HG02981 (cell line): ENCODE data around the gene LONP2.
"Not testable (repeated sequence)": the region's sequence is repeated elsewhere in the genome, so short reads cannot be mapped to it uniquely, and the experiment has no call there.

Experiments
- ATAC-seq: cut with Tn5 transposase; IDR thresholded peaks from one replicate; pipeline ENCODE4 v1.9.1; 2021; ENCODE audit warnings: mild to moderate bottlenecking, moderate library complexity; ENCODE audit not compliant: unreplicated experiment

LONP2 gene

GRCh38 chr16:48287239-48287638 lies 43.1 kb downstream of the LONP2 start:
- no peak for ATAC-seq

DNA sequence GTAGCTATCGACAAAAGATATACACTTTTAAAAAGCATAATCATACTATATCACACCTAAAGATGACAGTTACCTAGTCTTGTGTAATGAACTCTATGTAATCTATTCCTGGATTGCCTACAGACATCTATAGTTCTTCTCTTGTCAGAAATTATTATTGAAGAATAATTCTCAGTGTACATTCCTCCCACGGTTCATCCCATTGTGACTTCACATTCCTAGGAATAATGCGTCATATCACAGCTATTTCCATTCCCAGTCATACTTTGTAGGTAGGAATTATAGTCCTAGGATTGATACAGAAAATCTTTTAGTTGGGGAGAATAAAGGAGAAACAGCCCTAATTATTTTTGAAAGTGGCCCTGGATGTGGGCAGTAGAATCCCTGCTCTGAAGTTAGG lies 47.2 kb downstream of the LONP2 start:
- ATAC-seq: no peak

- ATAC-seq: no peak
Observed at GRCh38 chr16:48291754-48292153, 47.7 kb downstream of the LONP2 start.

- ATAC-seq: no peak
Observed at GRCh38 chr16:48292452-48292851, 48.4 kb downstream of the LONP2 start.

DNA sequence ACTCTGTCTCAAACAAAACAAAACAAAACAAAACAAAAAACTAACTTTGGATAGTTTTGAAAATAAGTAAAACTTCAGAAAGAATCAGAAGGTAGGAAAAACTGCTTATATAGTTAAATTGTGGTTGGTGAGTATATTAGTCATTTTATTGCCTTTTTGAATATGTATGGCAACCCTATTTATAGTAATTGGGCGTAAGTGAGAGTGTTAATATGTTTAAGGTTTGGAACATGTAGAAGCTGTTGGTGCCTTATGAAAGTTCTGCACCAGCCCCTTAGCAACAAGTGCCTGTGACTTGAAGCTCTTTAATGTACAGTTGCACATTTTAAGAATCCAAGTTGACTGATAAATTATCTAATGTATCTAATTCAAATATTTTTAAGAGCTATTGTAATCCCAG lies 50.6 kb downstream of the LONP2 start:
- ATAC-seq: no peak

DNA sequence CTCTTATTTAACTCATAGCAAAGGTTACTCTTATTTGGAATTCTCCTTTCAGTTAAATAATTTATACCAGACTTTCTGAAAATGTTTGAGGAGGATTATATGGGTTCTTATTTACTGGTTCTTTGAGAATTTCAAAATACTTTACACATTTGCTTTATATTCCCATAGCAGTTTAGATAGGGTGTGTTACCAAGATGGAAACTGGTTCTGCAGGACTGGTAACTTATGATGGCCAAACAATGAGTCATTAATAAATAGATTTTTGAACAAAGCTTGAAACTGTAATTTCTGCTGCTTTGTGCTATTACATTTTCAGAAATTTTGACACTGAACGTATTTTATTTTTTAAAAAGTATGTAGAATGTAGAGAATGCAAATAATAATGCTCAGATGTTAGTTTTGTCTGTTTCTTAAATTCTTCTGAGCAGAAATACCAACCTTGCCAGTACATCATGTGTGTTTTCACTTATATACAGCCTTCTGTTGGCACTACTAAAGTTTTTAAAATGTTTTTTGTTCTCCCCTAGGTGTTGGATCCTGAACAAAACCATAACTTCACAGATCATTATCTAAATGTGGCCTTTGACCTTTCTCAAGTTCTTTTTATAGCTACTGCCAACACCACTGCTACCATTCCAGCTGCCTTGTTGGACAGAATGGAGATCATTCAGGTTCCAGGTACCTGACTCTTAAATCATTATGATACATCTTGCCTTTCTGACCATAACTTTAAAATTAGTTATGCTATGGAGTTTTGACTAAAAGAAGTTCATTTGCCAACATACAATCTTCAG lies 51.6 kb downstream of the LONP2 start:
- no peak for ATAC-seq

DNA sequence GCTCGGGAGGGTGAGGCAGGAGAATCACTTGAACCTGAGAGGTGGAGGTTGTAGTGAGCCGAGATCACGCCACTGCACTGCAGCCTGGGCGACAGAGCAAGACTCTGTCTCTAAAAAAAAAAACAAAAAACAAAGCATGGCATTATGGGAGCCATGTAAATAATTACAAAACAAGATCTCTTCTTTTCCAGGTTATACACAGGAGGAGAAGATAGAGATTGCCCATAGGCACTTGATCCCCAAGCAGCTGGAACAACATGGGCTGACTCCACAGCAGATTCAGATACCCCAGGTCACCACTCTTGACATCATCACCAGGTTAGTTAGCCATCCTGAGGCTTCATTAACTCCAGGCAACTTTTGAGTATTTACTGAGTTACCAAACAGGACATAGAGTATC lies 55.4 kb downstream of the LONP2 start:
- no peak for ATAC-seq

GRCh38 chr16:48300391-48300856 lies 56.3 kb downstream of the LONP2 start:
- ATAC-seq: no peak

GRCh38 chr16:48308535-48308934 lies 64.4 kb downstream of the LONP2 start:
- no peak for ATAC-seq

GRCh38 chr16:48310908-48311641 lies 67.0 kb downstream of the LONP2 start:
- ATAC-seq: no peak

- ATAC-seq: not testable (repeated sequence)
Observed at GRCh38 chr16:48313905-48314304, 69.8 kb downstream of the LONP2 start.

- ATAC-seq: no peak
Observed at GRCh38 chr16:48317026-48317425, 72.9 kb downstream of the LONP2 start.

GRCh38 chr16:48317614-48318315 lies 73.7 kb downstream of the LONP2 start:
- ATAC-seq: no peak

DNA sequence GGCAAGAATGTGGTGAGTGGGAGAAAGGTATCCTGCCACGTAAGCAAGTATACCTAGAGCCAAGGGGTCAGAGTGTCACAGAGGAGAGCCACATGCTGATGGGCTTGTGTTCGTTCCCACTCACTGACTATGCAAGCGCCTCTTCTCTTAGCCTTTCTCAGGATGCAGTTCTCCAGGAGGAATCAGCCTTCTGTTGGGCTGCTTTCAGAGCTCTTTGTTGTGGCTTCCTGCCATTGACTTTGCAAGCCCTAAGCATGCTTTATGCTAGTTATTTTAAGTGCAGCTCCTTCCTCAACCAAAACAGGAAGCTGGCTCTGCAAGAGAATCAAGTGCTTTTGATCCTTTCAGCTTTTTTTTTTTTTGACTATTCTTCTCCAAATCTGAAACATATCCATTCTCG lies 74.5 kb downstream of the LONP2 start:
- ATAC-seq: no peak

DNA sequence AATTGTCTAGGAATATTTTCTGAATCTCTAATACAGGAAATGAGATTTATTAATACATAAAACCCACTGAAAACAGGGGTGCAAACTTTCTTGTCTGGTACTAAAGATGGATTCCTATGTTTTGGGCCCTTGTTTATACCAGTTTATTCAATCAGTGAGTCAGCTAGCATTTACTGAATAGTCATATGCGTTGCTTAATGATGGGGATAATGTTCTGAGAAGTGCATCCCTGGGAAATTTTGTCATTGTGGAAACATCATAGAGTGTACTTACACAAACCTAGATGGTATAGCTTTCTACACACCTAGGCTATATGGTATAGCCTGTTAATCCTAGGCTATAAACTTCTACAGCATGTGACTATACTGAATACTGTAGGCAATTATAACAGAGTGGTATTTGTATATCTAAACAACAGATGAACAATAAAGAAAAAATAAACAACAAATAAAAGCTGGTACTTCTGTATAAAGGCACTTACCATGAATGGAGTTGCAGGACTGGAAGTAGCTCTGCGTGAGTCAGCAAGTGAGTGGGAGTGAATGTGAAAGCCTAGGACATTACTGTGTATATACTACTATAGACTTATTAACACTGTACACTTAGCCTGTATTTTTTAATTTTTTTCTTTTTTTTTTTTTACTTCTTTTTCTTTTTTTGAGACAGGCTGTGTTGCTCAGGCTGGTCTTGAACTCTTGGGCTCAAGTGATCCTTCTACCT lies 77.4 kb downstream of the LONP2 start:
- ATAC-seq: no peak

- no peak for ATAC-seq
Observed at GRCh38 chr16:48323783-48324775, 80.0 kb downstream of the LONP2 start.

DNA sequence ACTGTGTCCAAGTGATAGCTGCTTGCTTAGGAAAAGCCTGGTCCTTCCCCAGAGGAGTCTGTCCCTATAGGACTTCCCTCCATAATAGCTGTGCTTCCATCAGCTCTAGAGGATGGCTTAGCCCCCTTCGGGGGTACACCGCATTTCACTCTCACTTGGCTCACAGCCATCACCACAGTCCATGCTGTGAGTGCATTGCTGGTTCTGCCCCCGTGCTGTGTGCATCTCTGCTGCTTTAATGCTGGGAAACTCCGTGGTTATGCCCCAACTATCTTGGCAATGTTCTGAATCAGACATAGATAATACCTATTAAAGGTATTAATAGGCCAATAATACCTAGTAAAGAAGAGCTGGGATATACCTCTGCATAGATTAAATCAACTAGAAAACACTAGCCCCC lies 82.8 kb downstream of the LONP2 start:
- ATAC-seq: no peak

GRCh38 chr16:48329138-48329537 lies 85.0 kb downstream of the LONP2 start:
- no peak for ATAC-seq

DNA sequence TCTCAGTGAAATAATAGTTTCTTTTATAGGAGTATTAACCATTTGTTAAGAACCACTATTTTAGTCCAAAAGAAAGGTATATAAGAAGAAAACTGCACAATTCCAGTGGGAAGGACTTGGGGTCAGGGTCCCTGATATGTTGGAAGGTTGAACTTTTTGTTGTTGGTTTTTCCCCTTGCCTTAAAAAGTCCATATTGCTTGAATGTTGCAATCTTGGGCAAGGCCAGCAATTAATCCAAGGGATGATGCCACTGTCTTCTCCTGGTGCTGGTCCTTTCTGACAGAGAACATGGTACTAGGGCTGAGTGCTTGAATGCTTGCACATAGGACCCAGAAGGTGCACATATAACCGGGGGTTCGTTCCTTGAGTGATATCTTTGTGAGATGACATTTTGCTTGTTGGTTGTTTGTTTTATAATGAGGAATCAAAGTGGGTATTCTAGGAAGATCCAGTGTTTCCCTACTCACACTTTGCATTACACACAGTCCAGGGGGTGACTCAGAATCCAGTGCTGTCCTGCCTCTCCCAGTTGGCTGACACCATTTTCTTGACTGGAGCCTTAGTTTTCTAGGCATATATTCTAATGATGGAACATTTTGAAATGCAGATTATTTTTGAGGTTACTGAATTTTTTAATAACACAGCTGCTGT lies 86.2 kb downstream of the LONP2 start:
- ATAC-seq: no peak
